Lung (tissue), 16 donors: ENCODE data around the gene CEP78. TPM values are rescaled to one million over a fixed set of nuclear protein-coding genes. Genes with fewer than 3 reads are reported as not detected.

Experiments
- ATAC-seq: fragments of 200-7000 bp; cut with Tn5 transposase; one replicate; pipeline ENCODE4 v1.9.1; 2020; ENCODE audit warnings: moderate number of reproducible peaks; ENCODE audit not compliant: insufficient read depth, low FRiP score
- DNase-seq, 3 donors: peaks; one replicate each; pipeline ENCODE4 v3.0.0-alpha.2; 2013 to 2017
- H3K27ac ChIP-seq, 2 donors: one replicate each; pipeline ENCODE4 v1.5.1; 2013; ENCODE audit warnings: mild to moderate bottlenecking in 2 of 2, moderate library complexity in 2 of 2, control low read depth in 1 of 2, inconsistent platforms in 1 of 2, low read depth in 1 of 2, low read length in 1 of 2
- H3K27me3 ChIP-seq, 3 donors: one replicate each; pipeline ENCODE4 v1.5.1; 2013; ENCODE audit warnings: low read length in 2 of 3; ENCODE audit not compliant: control insufficient read depth in 3 of 3, insufficient read depth in 3 of 3
- H3K36me3 ChIP-seq, 4 donors: one replicate each; pipeline ENCODE4 v1.5.1; 2013; ENCODE audit warnings: low read length in 4 of 4, mild to moderate bottlenecking in 1 of 4, moderate library complexity in 1 of 4; ENCODE audit not compliant: control insufficient read depth in 4 of 4, insufficient read depth in 4 of 4
- H3K4me1 ChIP-seq, 5 donors: one replicate each; pipeline ENCODE4 v1.5.1; 2013; ENCODE audit warnings: low read length in 5 of 5, mild to moderate bottlenecking in 2 of 5, moderate library complexity in 1 of 5; ENCODE audit not compliant: control insufficient read depth in 5 of 5, insufficient read depth in 5 of 5
- H3K4me3 ChIP-seq: one replicate; pipeline ENCODE4 v1.5.1; 2013; ENCODE audit warnings: mild to moderate bottlenecking, control low read depth, moderate library complexity
- H3K9ac ChIP-seq, 2 donors: one replicate each; pipeline ENCODE4 v1.5.1; 2013; ENCODE audit warnings: low read length in 2 of 2, control low read depth in 1 of 2; ENCODE audit not compliant: insufficient read depth in 1 of 2
- H3K9me3 ChIP-seq, 4 donors: one replicate each; pipeline ENCODE4 v1.5.1; 2013; ENCODE audit warnings: low read length in 3 of 4, mild to moderate bottlenecking in 1 of 4, moderate library complexity in 1 of 4; ENCODE audit not compliant: control insufficient read depth in 4 of 4, insufficient read depth in 3 of 4
- CTCF ChIP-seq: IDR thresholded peaks from 2 replicates; pipeline ENCODE4 v1.5.1; 2012; ENCODE audit warnings: mild to moderate bottlenecking; ENCODE audit errors: control extremely low read depth, extremely low read depth
- WGBS, 2 donors: extraction: QIAGEN DNeasy Blood & Tissue Kit; methylation state at CpG; one replicate each; pipeline ENCODE4 v1.1.7; 2013; 5-methylcytosine and 5-hydroxymethylcytosine counted together
- long read RNA-seq, 5 donors: transcript quantifications; one replicate each; lab custom pipeline, GENCODE V29; 2026
- polyA plus RNA-seq, 2 donors: library from polyadenylated mRNA; stranded (reverse); fragments of 200-250 nt; gene quantifications; one replicate each; pipeline ENCODE4 v1.2.1, GENCODE V29; 2013
- total RNA-seq, 2 donors: library from RNA; depleted of rRNA in 1 of 2; stranded (reverse); fragments of >200 nt in 1 of 2; gene quantifications; one replicate each; pipeline ENCODE4 v1.2.1, GENCODE V29; 2014 to 2021
- donor health status: control.
- donor health status: control.
- donor health status: Bipolar disorder and iron deficiency.
- donor health status: healthy.
- donor health status: DM: yes; HTN: yes; CAD: no.

CEP78 gene
- total RNA-seq = 10 to 100 TPM; 15.3 to 38.0 TPM
- polyA plus RNA-seq = 1 to 10 TPM; 3.7 to 8.0 TPM
- long read RNA-seq, donor 1, partial matches to known transcripts = 0 of 2 reads
- long read RNA-seq, donor 1, other reads (novel, unspliced or antisense) = 0 of 2 reads
- long read RNA-seq, donor 2, partial matches to known transcripts = 0 of 1 reads
- long read RNA-seq, donor 2, other reads (novel, unspliced or antisense) = 0 of 1 reads
- long read RNA-seq, donor 3, partial matches to known transcripts = 0 of 1 reads
- long read RNA-seq, donor 3, other reads (novel, unspliced or antisense) = 0 of 1 reads
- long read RNA-seq, donor 4, partial matches to known transcripts = 6 of 7 reads
- long read RNA-seq, donor 4, other reads (novel, unspliced or antisense) = 0 of 7 reads
- long read RNA-seq, donor 5, partial matches to known transcripts = 12 of 12 reads
- long read RNA-seq, donor 5, other reads (novel, unspliced or antisense) = 0 of 12 reads

GRCh38 chr9:78235762-78236550 lies at the start of gene CEP78:
Gene CEP78 (plus strand): TSS chr9:78236075. CDS start chr9:78236351, 276 bp downstream.
- ATAC-seq (peak; percentile 96), DNase-seq (peak; percentile 93 to 97 (median 94))
- peaks cover 4 to 7% (median 5%) of the 10 kb centered on the region in 5 donors for H3K4me1 ChIP-seq
- H3K27me3 ChIP-seq = no peaks in the 10 kb centered on the region
- H3K36me3 ChIP-seq = peaks cover 0 to 3% (median 2%) of the 10 kb centered on the region in 4 donors
- whole genome bisulfite sequencing, 2 donors = 0 to 1% methylated on average over 70 to 87 of the region's 87 CpGs
- H3K9ac ChIP-seq = peak within 1 kb of the TSS; percentile 77 to 86
- no peaks in the 10 kb centered on the region for H3K9me3 ChIP-seq
- H3K27ac ChIP-seq = peak within 1 kb of the TSS; percentile 51 to 86
- H3K4me3 ChIP-seq = peak within 1 kb of the TSS; percentile 70
- TF ChIP-seq CTCF = no peak

GRCh38 chr9:78187763-78188484 lies 48.0 kb upstream of the CEP78 start:
- no peak for TF ChIP-seq CTCF
- WGBS, 2 donors = 67 to 78% methylated on average over 5 of the region's 5 CpGs
- Histone ChIP-seq H3K36me3 (no peaks in the 10 kb centered on the region), H3K4me3 (no peak overlapping the region), H3K27ac (peak overlapping the region in 1 of 2 donors; percentile 14), H3K9me3 (no peaks in the 10 kb centered on the region), H3K4me1 (no peaks in the 10 kb centered on the region), H3K9ac (no peak overlapping the region), H3K27me3 (no peaks in the 10 kb centered on the region)
- DNase-seq (peak in 1 of 3 donors; percentile 36), ATAC-seq (no peak)

- peak in 1 of 3 donors; percentile 8 for DNase-seq
- ATAC-seq = no peak
These were observed 47.3 kb upstream of the CEP78 start for GRCh38 chr9:78188594-78188993.

More at GRCh38 chr9:78188594-78188993, 47.3 kb upstream of the CEP78 start:
- Histone ChIP-seq H3K36me3 (no peaks in the 10 kb centered on the region), H3K9ac (no peak overlapping the region), H3K4me1 (no peaks in the 10 kb centered on the region), H3K4me3 (no peak overlapping the region), H3K27me3 (no peaks in the 10 kb centered on the region), H3K27ac (no peak overlapping the region), H3K9me3 (no peaks in the 10 kb centered on the region)
- no peak for TF ChIP-seq CTCF
- WGBS, 2 donors = 71 to 93% methylated on average over 1 of the region's 1 CpG
